Right cardiac atrium (tissue), 5 donors: ENCODE results near the gene MEIOB. TPM values are rescaled to one million over a fixed set of nuclear protein-coding genes. Genes with fewer than 3 reads are reported as not detected.
"Not testable (repeated sequence)": the region's sequence is repeated elsewhere in the genome, so short reads cannot be mapped to it uniquely, and the experiment has no call there.

Experiments
- ATAC-seq, 2 donors: fragments of 200-7000 bp; cut with Tn5 transposase; one replicate each; pipeline versions ENCODE4 v1.8.0 to v1.9.1; 2020; ENCODE audit warnings: moderate library complexity in 2 of 2, mild to moderate bottlenecking in 1 of 2
- DNase-seq, 3 donors: peaks; one replicate each; pipeline ENCODE4 v3.0.0-alpha.2; 2020
- H3K27ac ChIP-seq: one replicate; pipeline ENCODE4 v1.5.1; 2013; ENCODE audit warnings: mild to moderate bottlenecking, low read length, control low read depth, moderate library complexity
- H3K27me3 ChIP-seq: one replicate; pipeline ENCODE4 v1.6.1; 2013; ENCODE audit not compliant: control insufficient read depth, insufficient read depth
- H3K4me1 ChIP-seq: one replicate; pipeline ENCODE4 v1.6.1; 2013; ENCODE audit warnings: low read length; ENCODE audit not compliant: control insufficient read depth, insufficient read depth
- H3K4me3 ChIP-seq: one replicate; pipeline ENCODE4 v1.5.1; 2013; ENCODE audit warnings: low read length, control low read depth
- H3K9me3 ChIP-seq: one replicate; pipeline ENCODE4 v1.6.1; 2013; ENCODE audit warnings: low read length; ENCODE audit not compliant: control insufficient read depth
- WGBS: extraction: QIAGEN DNeasy Blood & Tissue Kit; methylation state at CpG from one replicate; pipeline ENCODE4 v1.1.7; 2013; 5-methylcytosine and 5-hydroxymethylcytosine counted together
- intact Hi-C, 4 donors: fragments of 100-400 bp; cut with DNase I; formaldehyde crosslinking; loops; one replicate each; pipeline versions ENCODE4 v1.11.0 to v1.14.0; 2022 to 2023
- polyA plus RNA-seq: library from polyadenylated mRNA; stranded (reverse); fragments of 200-250 nt; gene quantifications from one replicate; pipeline ENCODE4 v1.2.3, GENCODE V29; 2013
- total RNA-seq, 4 donors: library from RNA; stranded (reverse); fragmentation: NEBNext Ultra II Directional; extraction: Animal tissue kit (Norgen Biotek cat#: 25700); gene quantifications; one replicate each; pipeline ENCODE4 v1.2.1, GENCODE V29; 2021
- donor health status: healthy with polysubstance abuse.
- donor health status: DM: no; HTN: yes; CAD: no.
- donor health status: DM: no; HTN: no; CAD: no.
- donor health status: DM: no; HTN: yes; CAD: no; lungs with severe emphysema.
- donor health status: DM: yes; HTN: yes; CAD: no.

The MEIOB gene
- total and polyA plus RNA-seq, 5 donors, result not detected

GRCh38 chr16:1890708-1891050 is 18.7 kb upstream of the MEIOB start:
- intact Hi-C loops, result no loop called here
- Histone ChIP-seq H3K4me3 (no peak overlapping the region), H3K27ac (no peak overlapping the region), H3K27me3 (no peaks in the 10 kb centered on the region), H3K4me1 (no peaks in the 10 kb centered on the region), H3K9me3 (no peaks in the 10 kb centered on the region)
- 56% methylated on average over 4 of the region's 4 CpGs for WGBS
- ATAC-seq (no peak), DNase-seq (no peak)

DNA sequence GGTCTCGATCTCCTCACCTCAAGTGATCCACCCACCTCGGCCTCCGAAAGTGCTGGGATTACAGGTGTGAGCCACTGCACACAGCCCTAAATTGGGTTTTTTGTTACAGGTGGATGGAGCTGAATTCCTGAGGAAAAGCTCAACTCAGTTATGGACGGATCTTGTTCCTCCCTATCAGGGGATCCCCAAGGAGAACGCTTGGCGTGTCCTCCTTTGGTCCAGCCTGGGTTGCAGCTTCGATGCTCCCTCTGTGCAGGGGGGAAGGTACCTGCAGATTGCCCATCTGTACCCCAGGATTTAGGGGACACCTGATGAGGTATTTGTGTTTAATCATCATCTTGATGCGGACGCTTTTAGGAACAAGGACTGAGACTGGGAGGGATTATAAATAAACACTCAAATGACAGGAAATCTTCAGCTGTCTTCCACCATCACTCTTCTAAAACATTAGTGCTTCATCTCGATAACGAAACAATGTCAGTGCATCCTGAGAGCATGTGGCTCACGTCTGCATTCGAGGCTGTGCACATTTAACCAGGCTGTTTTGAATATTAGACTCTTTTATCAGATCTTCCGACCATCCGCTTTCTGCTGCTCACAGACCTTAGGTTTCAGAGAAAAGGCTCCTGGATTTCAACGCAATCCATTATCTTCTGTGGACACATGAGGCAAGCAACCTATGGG is 18.2 kb upstream of the MEIOB start:
- no peaks in the 10 kb centered on the region for H3K9me3 ChIP-seq
- H3K27me3 ChIP-seq, result no peaks in the 10 kb centered on the region
- intact Hi-C loops, result no loop called here
- 58% methylated on average over 16 of the region's 16 CpGs for WGBS
- H3K4me3 ChIP-seq, result no peak overlapping the region
- no peak for ATAC-seq
- DNase-seq, result peak in 1 of 3 donors; percentile 13
- H3K4me1 ChIP-seq, result no peaks in the 10 kb centered on the region
- H3K27ac ChIP-seq, result no peak overlapping the region

DNA sequence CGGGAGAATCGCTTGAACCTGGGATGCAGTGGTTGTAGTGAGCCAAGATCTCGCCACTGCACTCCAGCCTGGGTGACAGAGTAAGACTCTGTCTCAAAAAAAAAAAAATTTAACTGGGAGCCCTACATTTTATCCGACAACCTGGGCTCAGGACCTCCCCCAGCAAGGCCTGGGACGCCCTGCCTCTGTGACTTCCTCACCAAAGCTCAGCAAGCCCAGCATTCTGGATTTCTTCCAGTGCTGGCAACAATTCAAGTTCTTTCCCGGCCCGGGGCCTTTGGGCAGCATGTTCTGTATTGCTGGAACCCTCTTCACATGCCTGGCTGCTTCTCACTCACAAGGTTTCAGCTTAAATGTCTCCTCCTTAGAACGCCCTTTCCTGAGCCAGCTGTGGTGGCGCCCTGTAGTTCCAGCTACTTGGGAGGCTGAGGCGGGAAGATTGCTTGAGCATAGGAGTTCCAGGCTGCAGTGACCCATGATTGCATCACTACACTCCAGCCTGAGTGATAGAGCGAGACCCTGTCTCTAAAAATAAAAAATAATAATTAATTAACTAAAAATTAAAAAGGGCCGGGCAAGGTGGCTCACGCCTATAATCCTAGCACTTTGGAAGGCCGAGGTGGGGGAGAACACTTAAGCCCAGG is 15.9 kb upstream of the MEIOB start:
- 70% methylated on average over 14 of the region's 14 CpGs for WGBS
- H3K27me3 ChIP-seq, result peaks cover 2% of the 10 kb centered on the region
- H3K4me3 ChIP-seq, result no peak overlapping the region
- ATAC-seq (no peak), DNase-seq (peak in 1 of 3 donors; percentile 31)
- H3K4me1 ChIP-seq, result no peaks in the 10 kb centered on the region
- intact Hi-C loops, result no loop called here
- no peaks in the 10 kb centered on the region for H3K9me3 ChIP-seq
- no peak overlapping the region for H3K27ac ChIP-seq

- WGBS, result 69% methylated on average over 5 of the region's 5 CpGs
- no peaks in the 10 kb centered on the region for H3K4me1 ChIP-seq
- peaks cover 2% of the 10 kb centered on the region for H3K27me3 ChIP-seq
- H3K9me3 ChIP-seq, result no peaks in the 10 kb centered on the region
- no peak for ATAC-seq
- no peak overlapping the region for H3K27ac ChIP-seq
- H3K4me3 ChIP-seq, result no peak overlapping the region
- intact Hi-C loops, result no loop called here
- no peak for DNase-seq
These were observed 12.9 kb upstream of the MEIOB start for GRCh38 chr16:1884889-1885288.

DNA sequence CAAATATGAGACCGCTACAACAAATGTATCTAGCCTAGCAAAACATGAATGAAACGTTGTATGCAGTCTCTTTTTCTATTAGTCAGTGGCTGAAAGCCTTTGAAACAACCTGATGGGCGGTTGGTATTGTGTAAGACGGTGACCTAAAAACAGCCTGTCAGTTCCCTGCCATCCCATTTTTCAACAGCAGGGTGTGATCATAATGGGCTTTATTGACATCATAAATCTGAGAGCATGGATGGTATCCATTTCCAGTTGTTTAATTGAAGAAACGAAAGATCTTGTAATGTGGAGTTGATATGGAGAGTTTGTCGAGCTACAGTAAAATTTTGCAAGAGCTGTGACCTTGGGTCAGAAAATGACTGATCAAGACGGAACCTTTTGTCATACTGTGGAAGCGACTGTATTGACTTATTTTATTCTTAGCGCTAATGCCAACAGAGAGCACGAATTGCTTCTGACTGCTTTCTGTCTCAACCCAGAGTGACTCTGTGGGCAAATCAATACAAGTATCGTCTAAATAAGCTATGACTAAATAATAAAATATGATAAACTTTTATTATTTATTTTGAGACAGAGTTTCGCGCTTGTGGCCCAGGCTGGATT is 12.3 kb upstream of the MEIOB start:
- no peak for ATAC-seq
- Histone ChIP-seq H3K27ac (no peak overlapping the region), H3K4me3 (no peak overlapping the region), H3K4me1 (no peaks in the 10 kb centered on the region), H3K27me3 (peaks cover 2% of the 10 kb centered on the region), H3K9me3 (no peaks in the 10 kb centered on the region)
- WGBS, result 63% methylated on average over 13 of the region's 13 CpGs
- DNase-seq, result no peak
- intact Hi-C loops, result no loop called here

DNA sequence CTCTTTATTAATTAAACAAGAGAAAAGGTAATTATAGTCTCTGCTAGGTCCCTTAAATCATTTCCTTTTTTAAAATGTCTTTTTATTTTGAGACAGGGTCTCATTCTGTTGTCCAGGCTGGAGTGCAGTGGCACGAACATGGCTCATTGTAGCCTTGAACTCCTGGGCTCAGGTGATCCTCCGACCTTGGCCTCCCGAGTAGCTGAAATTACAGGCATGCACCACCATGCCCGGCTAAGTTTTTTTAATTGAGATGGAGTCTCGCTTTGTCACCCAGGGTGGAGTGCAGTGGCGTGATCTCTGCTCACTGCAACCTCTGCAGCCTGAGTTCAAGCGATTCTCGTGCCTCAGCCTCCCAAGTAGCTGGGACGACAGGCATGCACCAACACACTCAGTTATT is 9.2 kb upstream of the MEIOB start:
- 85% methylated on average over 9 of the region's 9 CpGs for WGBS
- not testable (repeated sequence) for ATAC-seq

GRCh38 chr16:1879477-1879876 is 7.5 kb upstream of the MEIOB start:
- H3K27me3 ChIP-seq, result peaks cover 2% of the 10 kb centered on the region
- ATAC-seq (no peak), DNase-seq (no peak)
- WGBS, result 39% methylated on average over 2 of the region's 2 CpGs
- H3K4me3 ChIP-seq, result no peak overlapping the region
- H3K27ac ChIP-seq, result no peak overlapping the region
- no peaks in the 10 kb centered on the region for H3K4me1 ChIP-seq
- intact Hi-C loops, result no loop called here
- no peaks in the 10 kb centered on the region for H3K9me3 ChIP-seq

More for the DNA sequence above, 9.2 kb upstream of the MEIOB start:
- H3K27ac ChIP-seq, DNase-seq, H3K27me3 ChIP-seq, intact Hi-C loops, H3K4me3 ChIP-seq, H3K4me1 ChIP-seq, H3K9me3 ChIP-seq: not testable (repeated sequence)

GRCh38 chr16:1878256-1878655 is 6.3 kb upstream of the MEIOB start:
- intact Hi-C loops, result no loop called here
- Histone ChIP-seq H3K27me3 (no peaks in the 10 kb centered on the region), H3K27ac (no peak overlapping the region), H3K4me3 (no peak overlapping the region), H3K4me1 (no peaks in the 10 kb centered on the region), H3K9me3 (no peaks in the 10 kb centered on the region)
- no peak for ATAC-seq
- DNase-seq, result no peak
- 69% methylated on average over 5 of the region's 5 CpGs for WGBS

- DNase-seq (no peak), ATAC-seq (no peak)
- intact Hi-C loops, result no loop called here
- Histone ChIP-seq H3K9me3 (no peaks in the 10 kb centered on the region), H3K4me1 (no peaks in the 10 kb centered on the region), H3K27me3 (no peaks in the 10 kb centered on the region), H3K27ac (no peak overlapping the region), H3K4me3 (no peak overlapping the region)
- WGBS, result 63% methylated on average over 11 of the region's 11 CpGs
These were observed 5.8 kb upstream of the MEIOB start for GRCh38 chr16:1877804-1878203.

- ATAC-seq (no peak), DNase-seq (no peak)
- Histone ChIP-seq H3K27ac (no peak overlapping the region), H3K4me3 (no peak overlapping the region), H3K27me3 (no peaks in the 10 kb centered on the region), H3K9me3 (no peaks in the 10 kb centered on the region), H3K4me1 (no peaks in the 10 kb centered on the region)
- 60% methylated on average over 6 of the region's 6 CpGs for WGBS
- intact Hi-C loops, result no loop called here
These were observed 5.1 kb upstream of the MEIOB start for GRCh38 chr16:1877089-1877488.

- DNase-seq (no peak), ATAC-seq (no peak)
- H3K27ac ChIP-seq, result no peak overlapping the region
- no peak overlapping the region for H3K4me3 ChIP-seq
- H3K27me3 ChIP-seq, result no peaks in the 10 kb centered on the region
- intact Hi-C loops, result no loop called here
- H3K9me3 ChIP-seq, result no peaks in the 10 kb centered on the region
- WGBS, result 81% methylated on average over 7 of the region's 7 CpGs
- H3K4me1 ChIP-seq, result no peaks in the 10 kb centered on the region
These were observed 4.5 kb upstream of the MEIOB start for GRCh38 chr16:1876468-1876867.
